Lower leg skin (tissue), 4 donors: ENCODE results near the gene EXOSC2. TPM values are rescaled to one million over a fixed set of nuclear protein-coding genes. Genes with fewer than 3 reads are reported as not detected.
"Not testable (repeated sequence)": the region's sequence is repeated elsewhere in the genome, so short reads cannot be mapped to it uniquely, and the experiment has no call there.

Experiments used
- DNase-seq, 2 donors: peaks; one replicate each; pipeline ENCODE4 v3.0.0-alpha.2; 2019; ENCODE audit warnings: low spot score in 2 of 2
- H3K4me3 ChIP-seq: fragments of 200-600 bp; sonication (generic); 2 replicates; pipeline ENCODE4 v1.5.1; 2017; ENCODE audit warnings: mild to moderate bottlenecking, low read depth; ENCODE audit not compliant: poor library complexity, severe bottlenecking
- CTCF ChIP-seq, 3 donors: fragments of 450-650 bp; IDR thresholded peaks; one replicate each; pipeline ENCODE4 v1.5.1; 2016; ENCODE audit warnings: antibody characterized with exemption in 3 of 3, mild to moderate bottlenecking in 3 of 3, moderate library complexity in 2 of 3
- POLR2A ChIP-seq, 2 donors: fragments of 450-650 bp; IDR thresholded peaks; one replicate each; pipeline ENCODE4 v1.6.1; 2016 to 2017; ENCODE audit warnings: antibody characterized with exemption in 2 of 2, mild to moderate bottlenecking in 1 of 2, moderate library complexity in 1 of 2
- WGBS, 2 donors: methylation state at CpG; one replicate each; pipeline ENCODE4 v1.1.5; 2018; 5-methylcytosine and 5-hydroxymethylcytosine counted together
- intact Hi-C: fragments of 100-400 bp; cut with DNase I; formaldehyde crosslinking; loops from one replicate; pipeline ENCODE4 v1.15.0; 2023; ENCODE audit warnings: low total_unique reads
- total RNA-seq, 4 donors: library from RNA; depleted of rRNA; stranded (reverse); fragments of >200 nt; gene quantifications; one replicate each; pipeline ENCODE4 v1.1.0, GENCODE V29; 2016

Gene EXOSC2
- total RNA-seq, 4 donors from 2014 or later, result 14.8 to 19.7 (median 17.9) TPM

GRCh38 chr9:130677252-130677651, 16.3 kb upstream of the EXOSC2 start:
- intact Hi-C loops, result no loop called here
- no peak overlapping the region for H3K4me3 ChIP-seq
- no peak for DNase-seq
- TF ChIP-seq POLR2A (IDR thresholded peaks at IDR 0.05) (no peak), CTCF (IDR thresholded peaks at IDR 0.05) (no peak)
- WGBS, 2 donors, result 75 to 80% methylated on average over 7 of the region's 7 CpGs

GRCh38 chr9:130680836-130681768, 12.5 kb upstream of the EXOSC2 start:
- H3K4me3 ChIP-seq, result peak overlapping the region; percentile 37
- no peak for TF ChIP-seq CTCF (IDR thresholded peaks at IDR 0.05)
- no peak for TF ChIP-seq POLR2A (IDR thresholded peaks at IDR 0.05)
- DNase-seq, result peak in 1 of 2 donors; percentile 92
- 4 to 12% methylated on average over 20 to 58 of the region's 116 CpGs for WGBS, 2 donors
- intact Hi-C loops, result no loop called here

GRCh38 chr9:130681769-130682420, 11.7 kb upstream of the EXOSC2 start:
- TF ChIP-seq CTCF (IDR thresholded peaks at IDR 0.05) (no peak), POLR2A (IDR thresholded peaks at IDR 0.05) (no peak)
- H3K4me3 ChIP-seq, result peak overlapping the region; percentile 37
- intact Hi-C loops, result loop anchor here (2.0 kb wide), 1 partner anchor 221 kb away; no protein-coding TSS in a partner anchor
- DNase-seq, result no peak
- WGBS, 2 donors, result 1 to 4% methylated on average over 9 to 25 of the region's 45 CpGs

GRCh38 chr9:130682421-130683121, 11.0 kb upstream of the EXOSC2 start:
- no peak overlapping the region for H3K4me3 ChIP-seq
- peak; percentile 45 to 93 for DNase-seq
- TF ChIP-seq POLR2A (IDR thresholded peaks at IDR 0.05), result no peak
- TF ChIP-seq CTCF (IDR thresholded peaks at IDR 0.05), result no peak
- intact Hi-C loops, result loop anchor here (2.0 kb wide), 1 partner anchor 222 kb away; no protein-coding TSS in a partner anchor
- WGBS, 2 donors, result 5 to 6% methylated on average over 22 of the region's 22 CpGs

GRCh38 chr9:130685104-130685503, 8.5 kb upstream of the EXOSC2 start:
- no peak overlapping the region for H3K4me3 ChIP-seq
- DNase-seq, result no peak
- intact Hi-C loops, result no loop called here
- no peak for TF ChIP-seq CTCF (IDR thresholded peaks at IDR 0.05)
- TF ChIP-seq POLR2A (IDR thresholded peaks at IDR 0.05), result no peak

GRCh38 chr9:130685945-130686344, 7.6 kb upstream of the EXOSC2 start:
- DNase-seq, intact Hi-C loops, H3K4me3 ChIP-seq: not testable (repeated sequence)
- 93 to 95% methylated on average over 11 of the region's 11 CpGs for WGBS, 2 donors
